GM12878 (cell line): Measurements from ENCODE around the gene HSF5. TPM values are rescaled to one million over a fixed set of nuclear protein-coding genes. Genes with fewer than 3 reads are reported as not detected.
A peak's percentile ranks its signal among the peaks of the same experiment; 100 is the strongest.

ENCODE experiments used
- CHD2 ChIP-seq: IDR thresholded peaks from 2 replicates; pipeline ENCODE4 v1.6.1; 2011; ENCODE audit warnings: low read depth, low read length, improper control_type of control experiment, borderline replicate concordance
- CREB1 ChIP-seq: IDR thresholded peaks from 2 replicates; pipeline ENCODE4 v1.6.1; 2012; ENCODE audit warnings: low read depth, mild to moderate bottlenecking, inconsistent platforms
- EGR1 ChIP-seq, 2 experiments: IDR thresholded peaks; 1 replicate in 1 of 2; 2 replicates in 1 of 2; pipeline ENCODE4 v1.6.1; 2011 to 2012; ENCODE audit warnings: low read depth in 2 of 2, low read length in 2 of 2, borderline replicate concordance in 1 of 2, mild to moderate bottlenecking in 1 of 2, moderate library complexity in 1 of 2
- FOS ChIP-seq: IDR thresholded peaks from 3 replicates; pipeline ENCODE4 v1.6.1; 2011; ENCODE audit warnings: borderline replicate concordance; ENCODE audit not compliant: insufficient read length; ENCODE audit errors: extremely low read depth
- GATAD2B ChIP-seq: fragments of 450-650 bp; conservative IDR thresholded peaks from 2 replicates; pipeline ENCODE4 v1.6.1; 2017; ENCODE audit warnings: low read depth, mild to moderate bottlenecking, moderate library complexity
- HDAC6 ChIP-seq: fragments of 200-600 bp; sonication (generic); IDR thresholded peaks from one replicate; pipeline ENCODE4 v1.8.0; 2017; ENCODE audit warnings: antibody characterized with exemption; ENCODE audit not compliant: unreplicated experiment
- HDGF ChIP-seq: fragments of 450-650 bp; IDR thresholded peaks from 2 replicates; pipeline ENCODE4 v1.6.1; 2016; ENCODE audit warnings: antibody characterized with exemption
- JUNB ChIP-seq: IDR thresholded peaks from 2 replicates; pipeline ENCODE4 v1.6.1; 2016; ENCODE audit warnings: antibody characterized with exemption, mild to moderate bottlenecking
- LARP7 ChIP-seq: fragments of 450-650 bp; IDR thresholded peaks from 2 replicates; pipeline ENCODE4 v1.6.1; 2017; ENCODE audit warnings: mild to moderate bottlenecking
- NFYB ChIP-seq: IDR thresholded peaks from 2 replicates; pipeline ENCODE4 v1.6.1; 2011; ENCODE audit warnings: low read depth, mild to moderate bottlenecking, low read length, improper control_type of control experiment, moderate library complexity; ENCODE audit not compliant: insufficient read depth
- NR2C1 ChIP-seq: fragments of 450-650 bp; IDR thresholded peaks from 2 replicates; pipeline ENCODE4 v1.6.1; 2017; ENCODE audit warnings: antibody characterized with exemption, mild to moderate bottlenecking, moderate library complexity
- PRDM15 ChIP-seq: fragments of 450-650 bp; formaldehyde crosslinking; IDR thresholded peaks from 2 replicates; pipeline ENCODE4 v1.4.0; 2020; ENCODE audit warnings: mild to moderate bottlenecking, moderate library complexity
- RAD21 ChIP-seq: IDR thresholded peaks from 2 replicates; pipeline ENCODE4 v1.6.1; 2011; ENCODE audit warnings: mild to moderate bottlenecking, low read depth, low read length, moderate library complexity; ENCODE audit not compliant: insufficient read depth
- RELA ChIP-seq: fragments of 450-650 bp; IDR thresholded peaks from 2 replicates; pipeline ENCODE4 v1.8.0; 2014; ENCODE audit warnings: borderline replicate concordance; ENCODE audit not compliant: partially characterized antibody
- RELB ChIP-seq: fragments of 450-650 bp; IDR thresholded peaks from 2 replicates; pipeline ENCODE4 v1.6.1; 2017; ENCODE audit warnings: low read depth, mild to moderate bottlenecking, moderate library complexity
- SIN3A ChIP-seq: IDR thresholded peaks from 2 replicates; pipeline ENCODE4 v1.6.1; 2012; ENCODE audit warnings: low read depth, low read length, improper control_type of control experiment
- SPI1 ChIP-seq: IDR thresholded peaks from 2 replicates; pipeline ENCODE4 v1.6.1; 2011; ENCODE audit warnings: low read depth, mild to moderate bottlenecking, low read length, moderate library complexity, borderline replicate concordance; ENCODE audit not compliant: insufficient read depth
- SREBF2 ChIP-seq: IDR thresholded peaks from 2 replicates; pipeline ENCODE4 v1.6.1; 2012; ENCODE audit warnings: mild to moderate bottlenecking, low read length
- STAT3 ChIP-seq: IDR thresholded peaks from 2 replicates; pipeline ENCODE4 v1.6.1; 2011; ENCODE audit warnings: low read depth, low read length, improper control_type of control experiment
- TAF1 ChIP-seq: IDR thresholded peaks from 2 replicates; pipeline ENCODE4 v1.6.1; 2011; ENCODE audit warnings: mild to moderate bottlenecking, low read depth, low read length, borderline replicate concordance
- TCF3 ChIP-seq: IDR thresholded peaks from 2 replicates; pipeline ENCODE4 v1.6.1; 2012; ENCODE audit warnings: low read depth, mild to moderate bottlenecking, low read length, borderline replicate concordance; ENCODE audit not compliant: insufficient read depth
- polyA plus RNA-seq, 11 experiments: library from polyadenylated mRNA; depleted of rRNA in 4 of 11; unstranded in 6 of 11; stranded (reverse) in 5 of 11; fragments of >200 nt; fragmentation: Nextera tagmentation in 4 of 11; fragmentation: Illumina TruSeq in 1 of 11; extraction: Ambion mirVana in 4 of 11; extraction: Trizol in 1 of 11; gene quantifications; 1 replicate in 1 of 11; 2 replicates in 10 of 11; pipeline versions ENCODE4 v1.2.1 to v1.2.3, GENCODE V29; 2011 to 2016; ENCODE audit warnings: inconsistent platforms in 2 of 11, missing spikeins in 2 of 11, low read depth in 1 of 11
- total RNA-seq, 4 experiments: library from RNA; depleted of rRNA in 3 of 4; stranded (reverse); fragments of >200 nt in 3 of 4; fragmentation: Illumina TruSeq in 1 of 4; extraction: Trizol in 1 of 4; gene quantifications; 2 replicates each; pipeline versions ENCODE4 v1.2.1 to v1.2.3, GENCODE V29; 2013 to 2021
- TF ChIP-seq, protein P1 (sequence below): fragments of 450-650 bp; IDR thresholded peaks from 2 replicates; pipeline ENCODE4 v1.6.1; 2016; ENCODE audit warnings: mild to moderate bottlenecking
- TF ChIP-seq, protein P2 (sequence below): IDR thresholded peaks from 2 replicates; pipeline ENCODE4 v1.6.1; 2011; ENCODE audit warnings: low read depth, mild to moderate bottlenecking, low read length, moderate library complexity, borderline replicate concordance; ENCODE audit errors: extremely low read depth

The HSF5 gene
- total and polyA plus RNA-seq, 10 of the 15 experiments (the other 5 are each of a cell fraction or from before 2014, with no cell fraction given), result 0.02 to 0.18 (median 0.06) TPM; not detected in 4

GRCh38 chr17:58513267-58513964, 25.2 kb upstream of the HSF5 start (continued):
- no peak for TF ChIP-seq SPI1
- no peak for TF ChIP-seq PRDM15 (CRISPR knock-in tag)
- no peak for TF ChIP-seq NFYB
- no peak for TF ChIP-seq NR2C1
- TF ChIP-seq SREBF2, result no peak
- peak in 1 of 2 experiments; percentile 44; a peak in 1 of 3 replicates for TF ChIP-seq EGR1 (IDR thresholded peaks at IDR 0.05; ENCODE audit: borderline replicate concordance in 1 of 2, low read depth in 2 of 2, low read length in 2 of 2)
- no peak for TF ChIP-seq HDAC6
- no peak for TF ChIP-seq SIN3A
- TF ChIP-seq CREB1, result peak; percentile 47
- peak; percentile 74; the same call in 1 of the 2 replicates for TF ChIP-seq RELB
- TF ChIP-seq STAT3, result no peak
- TF ChIP-seq, protein P1, sequence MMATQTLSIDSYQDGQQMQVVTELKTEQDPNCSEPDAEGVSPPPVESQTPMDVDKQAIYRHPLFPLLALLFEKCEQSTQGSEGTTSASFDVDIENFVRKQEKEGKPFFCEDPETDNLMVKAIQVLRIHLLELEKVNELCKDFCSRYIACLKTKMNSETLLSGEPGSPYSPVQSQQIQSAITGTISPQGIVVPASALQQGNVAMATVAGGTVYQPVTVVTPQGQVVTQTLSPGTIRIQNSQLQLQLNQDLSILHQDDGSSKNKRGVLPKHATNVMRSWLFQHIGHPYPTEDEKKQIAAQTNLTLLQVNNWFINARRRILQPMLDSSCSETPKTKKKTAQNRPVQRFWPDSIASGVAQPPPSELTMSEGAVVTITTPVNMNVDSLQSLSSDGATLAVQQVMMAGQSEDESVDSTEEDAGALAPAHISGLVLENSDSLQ, result no peak
- TF ChIP-seq FOS, result no peak
- no peak for TF ChIP-seq TCF3
- TF ChIP-seq RELA, result peak; percentile 92
- TF ChIP-seq LARP7, result no peak
- TF ChIP-seq GATAD2B, result no peak
- TF ChIP-seq, protein P2, sequence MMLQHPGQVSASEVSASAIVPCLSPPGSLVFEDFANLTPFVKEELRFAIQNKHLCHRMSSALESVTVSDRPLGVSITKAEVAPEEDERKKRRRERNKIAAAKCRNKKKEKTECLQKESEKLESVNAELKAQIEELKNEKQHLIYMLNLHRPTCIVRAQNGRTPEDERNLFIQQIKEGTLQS, result no peak
- TF ChIP-seq HDGF, result peak; percentile 83; the same call in 1 of the 2 replicates
- no peak for TF ChIP-seq RAD21
- TF ChIP-seq TAF1, result no peak
- no peak for TF ChIP-seq CHD2
- TF ChIP-seq JUNB, result no peak
